ENCODE measurements around the gene CXCR1. TPM values are rescaled to one million over a fixed set of nuclear protein-coding genes. Genes with fewer than 3 reads are reported as not detected.

The CXCR1 gene
- total RNA-seq, 1 experiment from 2014 or later: not detected

DNA sequence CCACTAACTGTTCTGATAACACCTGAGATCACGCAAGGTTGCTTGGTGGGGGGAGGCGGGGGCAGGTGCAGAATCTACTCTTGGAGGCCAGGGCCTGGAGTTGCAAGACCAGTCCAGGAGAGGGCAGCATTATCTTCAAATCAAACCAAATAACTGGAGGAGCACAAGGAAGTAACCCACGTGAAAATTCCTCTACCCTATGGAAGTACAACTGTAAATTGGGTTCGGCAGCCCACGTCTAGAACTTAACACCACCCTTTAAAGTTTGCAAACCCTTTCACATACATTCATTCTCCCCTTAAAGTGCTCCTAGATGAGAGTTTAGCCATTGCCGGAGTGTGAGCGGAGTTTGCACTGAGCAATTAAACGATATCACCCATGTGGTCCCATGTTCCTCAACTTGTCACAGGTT lies 19.6 kb upstream of the CXCR1 start:
- peak; percentile 81 for DNase-seq (ENCODE audit: low spot score)

DNA sequence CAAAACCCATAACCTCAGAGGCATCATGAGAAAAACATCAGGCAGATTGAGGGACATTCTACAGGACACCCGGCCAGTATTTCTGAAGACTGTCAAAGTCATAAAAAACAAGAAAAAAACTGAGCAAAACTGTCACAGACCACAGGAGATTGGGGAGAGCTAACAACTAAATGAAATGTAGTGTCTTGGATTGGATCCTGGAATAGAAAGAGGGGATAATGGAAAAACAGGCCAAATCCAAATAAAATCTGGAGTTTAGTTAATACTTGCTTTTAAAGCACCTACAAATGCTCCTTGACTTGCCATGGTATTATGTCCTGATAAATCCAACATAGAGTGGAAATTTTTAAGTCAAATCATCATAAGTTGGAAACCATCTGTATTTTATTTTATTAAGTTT lies 17.6 kb upstream of the CXCR1 start:
- no peak for DNase-seq (ENCODE audit: low spot score)
- no TSS peak for BruUV-seq (replicated peaks)
- Histone ChIP-seq H3K36me3 (ENCODE audit: insufficient read depth, low read length, poor library complexity, severe bottlenecking) (no peaks in the 10 kb centered on the region), H3K9me3 (ENCODE audit: low read depth, low read length, poor library complexity, severe bottlenecking) (no peaks in the 10 kb centered on the region), H3K27me3 (replicated peaks; ENCODE audit: insufficient read depth, low read depth, low read length, poor library complexity) (no peaks in the 10 kb centered on the region), H3K4me3 (ENCODE audit: low read depth, low read length, poor library complexity, severe bottlenecking) (no peak overlapping the region), H3K4me1 (ENCODE audit: insufficient read depth, low read length, poor library complexity, severe bottlenecking) (no peaks in the 10 kb centered on the region), H3K27ac (ENCODE audit: low read depth, low read length, poor library complexity, severe bottlenecking) (no peak overlapping the region)
- ChIA-PET CTCF (no interaction called here), POLR2A (ENCODE audit: low non-redundant PET) (no interaction called here)
- intact Hi-C loops (cut with micrococcal nuclease; ENCODE audit: unreplicated experiment): no loop called here
- TF ChIP-seq EZH2 (IDR thresholded peaks at IDR 0.05; ENCODE audit: borderline replicate concordance, low read depth, low read length, poor library complexity, severe bottlenecking): no peak
- TF ChIP-seq, protein P1, sequence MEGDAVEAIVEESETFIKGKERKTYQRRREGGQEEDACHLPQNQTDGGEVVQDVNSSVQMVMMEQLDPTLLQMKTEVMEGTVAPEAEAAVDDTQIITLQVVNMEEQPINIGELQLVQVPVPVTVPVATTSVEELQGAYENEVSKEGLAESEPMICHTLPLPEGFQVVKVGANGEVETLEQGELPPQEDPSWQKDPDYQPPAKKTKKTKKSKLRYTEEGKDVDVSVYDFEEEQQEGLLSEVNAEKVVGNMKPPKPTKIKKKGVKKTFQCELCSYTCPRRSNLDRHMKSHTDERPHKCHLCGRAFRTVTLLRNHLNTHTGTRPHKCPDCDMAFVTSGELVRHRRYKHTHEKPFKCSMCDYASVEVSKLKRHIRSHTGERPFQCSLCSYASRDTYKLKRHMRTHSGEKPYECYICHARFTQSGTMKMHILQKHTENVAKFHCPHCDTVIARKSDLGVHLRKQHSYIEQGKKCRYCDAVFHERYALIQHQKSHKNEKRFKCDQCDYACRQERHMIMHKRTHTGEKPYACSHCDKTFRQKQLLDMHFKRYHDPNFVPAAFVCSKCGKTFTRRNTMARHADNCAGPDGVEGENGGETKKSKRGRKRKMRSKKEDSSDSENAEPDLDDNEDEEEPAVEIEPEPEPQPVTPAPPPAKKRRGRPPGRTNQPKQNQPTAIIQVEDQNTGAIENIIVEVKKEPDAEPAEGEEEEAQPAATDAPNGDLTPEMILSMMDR (conservative IDR thresholded peaks at IDR 0.05; ENCODE audit: low read depth, low read length): no peak

More for the DNA sequence above, 19.6 kb upstream of the CXCR1 start:
- H3K4me3 ChIP-seq (ENCODE audit: low read depth, low read length, poor library complexity, severe bottlenecking): no peak overlapping the region
- BruUV-seq (replicated peaks): no TSS peak
- no peaks in the 10 kb centered on the region for H3K36me3 ChIP-seq (ENCODE audit: insufficient read depth, low read length, poor library complexity, severe bottlenecking)
- TF ChIP-seq EZH2 (IDR thresholded peaks at IDR 0.05; ENCODE audit: borderline replicate concordance, low read depth, low read length, poor library complexity, severe bottlenecking): no peak
- TF ChIP-seq, protein P1 (conservative IDR thresholded peaks at IDR 0.05; ENCODE audit: low read depth, low read length): peak; percentile 87
- no peaks in the 10 kb centered on the region for H3K4me1 ChIP-seq (ENCODE audit: insufficient read depth, low read length, poor library complexity, severe bottlenecking)
- intact Hi-C loops (cut with micrococcal nuclease; ENCODE audit: unreplicated experiment): loop anchor here (1.0 to 5.0 kb wide), 3 partner anchors 71 to 201 kb away; partner anchors contain the start of genes AAMP and PNKD
- CTCF ChIA-PET: no interaction called here
- POLR2A ChIA-PET (ENCODE audit: low non-redundant PET): no interaction called here
- H3K27me3 ChIP-seq (replicated peaks; ENCODE audit: insufficient read depth, low read depth, low read length, poor library complexity): no peaks in the 10 kb centered on the region
- H3K9me3 ChIP-seq (ENCODE audit: low read depth, low read length, poor library complexity, severe bottlenecking): no peaks in the 10 kb centered on the region
- H3K27ac ChIP-seq (ENCODE audit: low read depth, low read length, poor library complexity, severe bottlenecking): no peak overlapping the region

DNA sequence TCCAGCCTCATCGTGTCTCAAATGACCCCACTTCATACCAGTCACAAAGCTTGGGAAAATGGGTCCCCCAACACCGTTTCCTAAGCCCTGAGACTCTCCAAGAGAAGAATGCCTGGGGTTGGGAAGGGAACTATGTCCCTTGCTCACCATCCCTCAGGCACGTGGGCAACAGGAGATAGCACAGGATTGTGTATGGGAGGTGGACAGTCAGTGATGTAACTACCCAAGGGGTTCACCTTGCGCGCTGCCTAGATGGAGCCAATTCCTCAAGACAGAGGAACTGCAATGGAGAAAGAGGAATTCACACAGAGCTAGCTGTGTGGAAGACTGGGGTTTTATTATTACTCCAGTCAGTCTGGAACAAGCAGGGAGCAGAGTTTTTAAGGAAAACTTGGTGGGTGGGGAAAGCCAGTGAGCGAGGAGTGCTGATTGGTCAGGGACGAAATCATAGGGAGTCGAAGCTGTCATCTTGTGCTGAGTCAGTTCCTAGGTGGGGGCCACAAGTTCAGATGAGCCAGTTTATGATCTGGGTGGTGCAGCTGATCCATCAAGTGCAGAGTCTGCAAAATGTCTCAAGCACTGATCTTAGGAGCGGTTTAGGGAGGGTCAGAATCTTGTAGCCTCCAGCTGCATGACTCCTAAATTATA lies 13.8 kb upstream of the CXCR1 start:
- TF ChIP-seq, protein P1 (conservative IDR thresholded peaks at IDR 0.05; ENCODE audit: low read depth, low read length): no peak
- TF ChIP-seq EZH2 (IDR thresholded peaks at IDR 0.05; ENCODE audit: borderline replicate concordance, low read depth, low read length, poor library complexity, severe bottlenecking): no peak
- no peaks in the 10 kb centered on the region for H3K36me3 ChIP-seq (ENCODE audit: insufficient read depth, low read length, poor library complexity, severe bottlenecking)
- intact Hi-C loops (cut with micrococcal nuclease; ENCODE audit: unreplicated experiment): no loop called here
- no peak overlapping the region for H3K27ac ChIP-seq (ENCODE audit: low read depth, low read length, poor library complexity, severe bottlenecking)
- H3K4me1 ChIP-seq (ENCODE audit: insufficient read depth, low read length, poor library complexity, severe bottlenecking): no peaks in the 10 kb centered on the region
- CTCF ChIA-PET: no interaction called here
- no peak for DNase-seq (ENCODE audit: low spot score)
- no peak overlapping the region for H3K4me3 ChIP-seq (ENCODE audit: low read depth, low read length, poor library complexity, severe bottlenecking)
- POLR2A ChIA-PET (ENCODE audit: low non-redundant PET): no interaction called here
- BruUV-seq (replicated peaks): no TSS peak
- H3K9me3 ChIP-seq (ENCODE audit: low read depth, low read length, poor library complexity, severe bottlenecking): no peaks in the 10 kb centered on the region
- H3K27me3 ChIP-seq (replicated peaks; ENCODE audit: insufficient read depth, low read depth, low read length, poor library complexity): no peaks in the 10 kb centered on the region
